Muscle layer of colon (tissue), 2 donors: ENCODE measurements around the gene CD37.

Source experiments
- H3K27ac ChIP-seq: one replicate; pipeline ENCODE4 v1.7.0; 2013; ENCODE audit warnings: low read depth, mild to moderate bottlenecking, low read length, moderate library complexity
- H3K27me3 ChIP-seq, 2 donors: one replicate each; pipeline ENCODE4 v1.7.0; 2013; ENCODE audit warnings: low read length in 2 of 2, mild to moderate bottlenecking in 2 of 2; ENCODE audit not compliant: insufficient read depth in 2 of 2, control insufficient read depth in 1 of 2
- H3K36me3 ChIP-seq: one replicate; pipeline ENCODE4 v1.7.0; 2013; ENCODE audit warnings: mild to moderate bottlenecking, low read length; ENCODE audit not compliant: insufficient read depth
- H3K4me1 ChIP-seq: one replicate; pipeline ENCODE4 v1.7.0; 2013; ENCODE audit warnings: mild to moderate bottlenecking, low read length; ENCODE audit not compliant: insufficient read depth
- H3K4me3 ChIP-seq, 2 donors: one replicate each; pipeline ENCODE4 v1.7.0; 2013; ENCODE audit warnings: low read length in 2 of 2, low read depth in 1 of 2, mild to moderate bottlenecking in 1 of 2, moderate library complexity in 1 of 2
- H3K9ac ChIP-seq: one replicate; pipeline ENCODE4 v1.7.0; 2013; ENCODE audit warnings: low read length
- H3K9me3 ChIP-seq: one replicate; pipeline ENCODE4 v1.7.0; 2013; ENCODE audit warnings: mild to moderate bottlenecking, low read length
- donor health status: abdominal sarcoma.
- donor health status: Adenocarcinoma of cecum.

CD37 gene

DNA sequence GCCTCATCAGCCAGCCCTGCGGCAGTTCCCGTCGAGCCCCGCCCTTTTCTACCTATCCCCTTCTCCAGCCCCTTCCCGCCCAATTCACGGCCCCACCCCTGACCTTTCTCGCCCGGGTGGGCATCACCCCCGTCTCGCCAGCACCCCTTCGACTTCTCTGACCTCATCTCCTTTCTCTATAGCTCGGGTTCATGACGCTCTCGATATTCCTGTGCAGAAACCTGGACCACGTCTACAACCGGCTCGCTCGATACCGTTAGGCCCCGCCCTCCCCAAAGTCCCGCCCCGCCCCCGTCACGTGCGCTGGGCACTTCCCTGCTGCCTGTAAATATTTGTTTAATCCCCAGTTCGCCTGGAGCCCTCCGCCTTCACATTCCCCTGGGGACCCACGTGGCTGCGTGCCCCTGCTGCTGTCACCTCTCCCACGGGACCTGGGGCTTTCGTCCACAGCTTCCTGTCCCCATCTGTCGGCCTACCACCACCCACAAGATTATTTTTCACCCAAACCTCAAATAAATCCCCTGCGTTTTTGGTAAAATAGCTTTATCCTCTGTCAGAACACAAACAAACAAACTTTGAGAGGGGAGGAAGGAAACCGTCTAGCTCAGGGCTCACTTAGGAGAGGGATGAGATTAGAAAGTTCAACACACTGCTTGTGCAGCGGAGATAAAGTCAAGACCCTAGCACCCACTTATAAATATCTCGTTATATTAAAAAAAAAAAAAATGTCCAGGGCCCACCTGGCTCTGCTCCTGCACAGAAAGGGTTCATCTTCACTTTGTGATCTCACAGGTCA, 5.1 kb downstream of the CD37 start:
- peak overlapping the region in 1 of 2 donors; percentile 58 for H3K4me3 ChIP-seq

DNA sequence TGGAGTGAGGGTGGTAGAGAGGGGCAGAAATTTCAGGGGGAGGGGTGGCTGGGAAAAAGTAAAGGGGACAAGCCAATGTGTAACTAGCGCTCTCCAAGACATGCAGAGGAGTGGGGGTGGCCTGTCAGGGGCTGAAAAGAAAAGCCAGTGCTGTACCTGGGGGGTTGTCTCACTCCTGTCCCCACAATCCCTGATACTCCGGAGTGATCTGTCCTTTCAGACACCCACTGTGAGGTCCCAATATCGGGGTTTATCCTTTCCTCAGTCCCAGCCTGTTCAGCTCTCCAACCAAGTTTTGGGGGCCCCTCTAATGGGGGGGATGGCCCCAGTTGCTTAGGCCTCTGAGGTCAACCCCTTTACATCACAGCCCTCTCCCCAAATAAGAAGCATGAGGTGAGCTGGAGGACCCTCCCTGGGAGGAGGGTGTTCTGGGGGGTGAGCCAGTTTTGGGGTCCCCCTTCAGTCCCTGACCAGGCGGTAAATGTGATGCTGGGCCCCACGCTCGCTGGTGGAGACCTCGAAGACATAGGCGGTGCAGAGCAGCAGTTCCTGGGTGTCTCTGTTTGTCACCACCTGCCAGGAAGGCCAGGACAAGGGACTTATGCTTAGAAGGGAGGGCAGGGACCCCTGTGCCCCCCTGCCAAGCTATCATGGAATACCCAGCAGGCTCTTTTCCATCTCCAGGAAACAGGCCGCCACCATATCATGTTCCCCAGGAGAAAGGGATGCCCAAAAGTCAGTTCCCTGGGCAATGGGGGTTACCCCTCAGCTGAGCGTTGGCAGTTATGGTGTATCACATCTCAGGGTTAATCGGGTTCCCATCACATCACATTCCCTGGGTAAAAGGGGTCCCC, 5.9 kb downstream of the CD37 start:
- Histone ChIP-seq H3K4me1 (peaks cover 5% of the 10 kb centered on the region), H3K27ac (no peak overlapping the region), H3K36me3 (peaks cover 39% of the 10 kb centered on the region), H3K27me3 (no peaks in the 10 kb centered on the region), H3K4me3 (no peak overlapping the region), H3K9ac (no peak overlapping the region), H3K9me3 (no peaks in the 10 kb centered on the region)

More for the DNA sequence above, 5.1 kb downstream of the CD37 start:
- H3K27me3 ChIP-seq = no peaks in the 10 kb centered on the region
- H3K36me3 ChIP-seq = peaks cover 36% of the 10 kb centered on the region
- no peak overlapping the region for H3K9ac ChIP-seq
- peak overlapping the region; percentile 61 for H3K27ac ChIP-seq
- H3K4me1 ChIP-seq = peaks cover 5% of the 10 kb centered on the region
- no peaks in the 10 kb centered on the region for H3K9me3 ChIP-seq

DNA sequence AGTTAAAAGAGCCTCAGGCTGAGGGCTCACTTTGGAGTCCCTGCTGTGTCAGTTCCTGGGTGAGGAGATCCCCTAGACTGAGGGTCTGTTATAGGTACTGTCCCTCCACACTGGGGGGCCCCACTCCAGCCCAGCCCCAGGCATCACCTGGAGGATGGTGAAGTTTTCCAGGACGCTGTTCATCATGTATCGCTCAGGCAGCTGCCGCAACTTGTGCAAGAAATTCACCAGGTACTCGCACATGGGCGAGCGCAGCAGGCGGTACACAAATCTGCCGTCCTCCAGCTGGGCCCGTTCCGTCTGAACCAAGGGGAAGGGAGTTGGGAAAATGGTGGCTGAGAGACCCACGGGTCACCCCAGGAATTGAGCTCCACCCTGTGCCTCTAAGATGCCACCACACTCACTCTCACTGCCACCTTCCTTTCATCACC, 7.1 kb downstream of the CD37 start:
- Histone ChIP-seq H3K4me1 (peaks cover 5% of the 10 kb centered on the region), H3K9ac (no peak overlapping the region), H3K4me3 (no peak overlapping the region), H3K36me3 (peaks cover 46% of the 10 kb centered on the region), H3K27me3 (no peaks in the 10 kb centered on the region), H3K9me3 (no peaks in the 10 kb centered on the region), H3K27ac (no peak overlapping the region)

- Histone ChIP-seq H3K4me3 (no peak overlapping the region), H3K9ac (no peak overlapping the region), H3K27me3 (no peaks in the 10 kb centered on the region), H3K9me3 (no peaks in the 10 kb centered on the region), H3K4me1 (peaks cover 5% of the 10 kb centered on the region), H3K36me3 (peaks cover 54% of the 10 kb centered on the region), H3K27ac (no peak overlapping the region)
These were observed 7.9 kb downstream of the CD37 start for GRCh38 chr19:49343123-49343522.

- H3K9me3 ChIP-seq = no peaks in the 10 kb centered on the region
- no peaks in the 10 kb centered on the region for H3K27me3 ChIP-seq
- peaks cover 70% of the 10 kb centered on the region for H3K36me3 ChIP-seq
- no peak overlapping the region for H3K9ac ChIP-seq
- no peak overlapping the region for H3K27ac ChIP-seq
- no peak overlapping the region for H3K4me3 ChIP-seq
- no peaks in the 10 kb centered on the region for H3K4me1 ChIP-seq
These were observed 9.6 kb downstream of the CD37 start for GRCh38 chr19:49344505-49345423.

GRCh38 chr19:49347191-49347590, 12.0 kb downstream of the CD37 start:
- H3K4me1 ChIP-seq = no peaks in the 10 kb centered on the region
- no peak overlapping the region for H3K4me3 ChIP-seq
- no peak overlapping the region for H3K9ac ChIP-seq
- no peak overlapping the region for H3K27ac ChIP-seq
- H3K9me3 ChIP-seq = no peaks in the 10 kb centered on the region
- H3K27me3 ChIP-seq = no peaks in the 10 kb centered on the region
- H3K36me3 ChIP-seq = peaks cover 63% of the 10 kb centered on the region

- Histone ChIP-seq H3K4me1 (no peaks in the 10 kb centered on the region), H3K36me3 (peaks cover 57% of the 10 kb centered on the region), H3K4me3 (no peak overlapping the region), H3K9ac (no peak overlapping the region), H3K9me3 (no peaks in the 10 kb centered on the region), H3K27ac (no peak overlapping the region), H3K27me3 (no peaks in the 10 kb centered on the region)
These were observed 12.6 kb downstream of the CD37 start for GRCh38 chr19:49347835-49348234.

DNA sequence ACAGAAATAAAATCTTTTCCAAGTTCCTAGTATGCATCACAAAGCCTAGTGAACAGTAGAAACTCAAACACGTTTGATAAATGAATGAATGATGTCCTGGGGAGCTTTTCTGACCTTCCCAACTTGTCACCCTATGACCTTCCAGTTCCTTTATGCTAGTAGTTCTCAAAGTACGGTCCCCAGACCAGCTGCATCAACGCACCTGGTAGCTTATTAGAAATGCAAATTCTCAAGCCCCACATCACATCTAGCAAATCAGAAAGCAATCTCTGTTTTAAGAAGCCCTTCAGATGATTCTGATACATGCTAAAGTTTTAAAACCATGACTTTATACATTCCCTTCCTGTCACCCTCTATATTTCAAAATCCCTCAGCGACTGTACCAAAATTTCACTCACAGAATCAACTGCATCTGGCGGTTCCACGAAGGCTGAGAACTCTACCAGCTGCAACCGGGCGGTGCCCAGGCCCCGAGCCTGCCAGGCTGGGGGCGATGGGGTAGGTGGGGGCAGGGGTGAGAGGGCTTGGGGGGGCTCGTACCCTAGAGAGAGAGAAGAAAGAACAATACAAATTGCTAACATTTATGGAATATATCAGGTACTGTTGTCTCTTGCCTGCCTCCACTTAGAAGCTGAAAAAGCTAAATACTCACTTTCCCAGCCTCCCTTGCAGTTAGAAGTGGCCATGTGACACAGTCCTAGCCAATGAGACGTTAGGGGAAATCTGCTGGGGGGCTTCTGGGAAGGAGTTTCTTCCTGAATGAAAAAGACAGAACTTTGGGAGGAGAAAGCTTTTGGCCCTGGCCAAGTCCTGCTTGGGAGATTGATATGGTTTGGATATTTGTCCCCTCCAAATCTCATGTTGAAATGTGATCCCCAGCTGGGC, 13.3 kb downstream of the CD37 start:
- no peaks in the 10 kb centered on the region for H3K27me3 ChIP-seq
- H3K9me3 ChIP-seq = no peaks in the 10 kb centered on the region
- H3K36me3 ChIP-seq = peaks cover 51% of the 10 kb centered on the region
- H3K4me1 ChIP-seq = no peaks in the 10 kb centered on the region
- no peak overlapping the region for H3K4me3 ChIP-seq
- no peak overlapping the region for H3K9ac ChIP-seq
- no peak overlapping the region for H3K27ac ChIP-seq

DNA sequence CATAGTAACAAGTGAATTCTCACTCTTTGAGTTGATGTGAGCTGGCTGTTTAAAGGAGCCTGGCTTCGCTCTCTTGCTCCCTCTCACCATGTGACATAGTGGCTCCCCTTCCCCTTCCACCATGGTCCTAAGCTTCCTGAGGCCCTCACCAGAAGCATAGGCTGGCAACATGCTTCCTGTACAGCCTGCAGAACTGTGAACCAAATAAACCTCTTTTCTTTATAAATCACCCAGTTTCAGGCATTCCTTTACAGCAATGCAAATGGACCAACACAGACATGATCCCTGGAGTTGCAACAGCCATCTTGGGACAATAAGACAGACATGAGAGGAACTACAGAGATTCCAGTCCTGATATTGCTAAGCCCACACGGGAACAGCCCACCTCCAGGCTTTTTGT, 14.4 kb downstream of the CD37 start:
- Histone ChIP-seq H3K4me1 (no peaks in the 10 kb centered on the region), H3K27ac (no peak overlapping the region), H3K27me3 (no peaks in the 10 kb centered on the region), H3K9ac (no peak overlapping the region), H3K9me3 (no peaks in the 10 kb centered on the region), H3K36me3 (peaks cover 50% of the 10 kb centered on the region), H3K4me3 (no peak overlapping the region)

DNA sequence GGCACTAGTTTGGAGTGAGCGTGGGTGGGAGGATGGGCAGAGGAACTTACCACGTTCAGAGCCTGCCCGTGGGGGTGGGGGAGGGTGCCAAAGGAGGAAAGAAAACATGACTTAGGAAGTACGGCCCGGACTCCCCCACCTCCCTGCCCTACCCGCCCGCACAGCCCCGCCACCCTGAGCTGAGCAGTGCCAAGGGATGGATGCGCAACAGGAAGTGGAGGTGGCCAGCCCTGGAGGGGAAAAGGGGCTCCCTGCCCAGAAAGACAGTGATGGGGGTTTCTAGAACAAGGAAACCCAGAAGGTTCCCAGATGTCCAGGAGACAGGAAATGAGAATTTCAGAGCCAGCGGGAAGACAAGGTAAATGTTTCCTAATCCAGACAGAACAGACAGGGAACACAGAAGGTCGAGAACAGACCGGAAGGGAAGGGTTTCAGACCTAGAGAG, 20.7 kb downstream of the CD37 start:
- Histone ChIP-seq H3K27ac (no peak overlapping the region), H3K27me3 (no peaks in the 10 kb centered on the region), H3K4me3 (no peak overlapping the region), H3K36me3 (peaks cover 28% of the 10 kb centered on the region), H3K4me1 (peaks cover 9% of the 10 kb centered on the region), H3K9me3 (no peaks in the 10 kb centered on the region), H3K9ac (no peak overlapping the region)
